HepG2 (cell line): Measurements from ENCODE around the gene JMJD8. TPM values are rescaled to one million over a fixed set of nuclear protein-coding genes. Genes with fewer than 3 reads are reported as not detected.

Experiments
- ATAC-seq: fragments of 200-7000 bp; cut with Tn5 transposase; 3 replicates; pipeline ENCODE4 v1.9.1; 2020; ENCODE audit warnings: mild to moderate bottlenecking, moderate library complexity
- BruUV-seq: library from RNA; stranded (reverse); fragments of 400-500 nt; replicated peaks from 2 replicates; lab custom pipeline; 2021; lab: Mats Ljungman, UMichigan
- CTCF ChIA-PET: fragments of 300-600 bp; formaldehyde crosslinking; extraction: SDS; loops from one replicate; lab custom pipeline; 2021; ENCODE audit warnings: low total read pairs, inconsistent platforms, low intra/inter-chr PET ratio; lab: Yijun Ruan, JAX
- POLR2A ChIA-PET: fragments of 350-600 bp; sonication (Branson Sonifier 250); formaldehyde crosslinking; loops from one replicate; lab custom pipeline; 2020; ENCODE audit warnings: antibody characterized with exemption, inconsistent platforms; lab: Yijun Ruan, JAX
- DNase-seq: peaks from one replicate; pipeline ENCODE4 v3.0.0-alpha.2; 2015; ENCODE audit warnings: low spot score
- FAIRE-seq: peaks from 3 replicates; lab custom pipeline; 2011; peaks lifted over from hg19 to GRCh38; lab: Jason Lieb, UNC
- H2AFZ ChIP-seq: one replicate; pipeline ENCODE4 v1.6.1; 2011; ENCODE audit warnings: low read length, inconsistent platforms
- H3K27ac ChIP-seq: fragments of 300-600 bp; 3 replicates; pipeline ENCODE4 v1.8.0; 2011; ENCODE audit warnings: mixed run types, mild to moderate bottlenecking, mixed read lengths, low read length, inconsistent platforms; ENCODE audit not compliant: insufficient read depth; ENCODE audit errors: extremely low read length
- H3K27me3 ChIP-seq, 2 experiments: fragments of 200-600 bp in 1 of 2; 2 replicates in 1 of 2; 3 replicates in 1 of 2; pipeline versions ENCODE4 v1.6.0 to v1.8.0; 2011; ENCODE audit warnings: low read length in 2 of 2, mild to moderate bottlenecking in 2 of 2, moderate library complexity in 2 of 2, inconsistent platforms in 1 of 2; ENCODE audit not compliant: insufficient read depth in 2 of 2, control insufficient read depth in 1 of 2
- H3K36me3 ChIP-seq, 2 experiments: fragments of 200-600 bp in 1 of 2; replicated peaks in 1 of 2; 2 replicates in 1 of 2; 3 replicates in 1 of 2; pipeline versions ENCODE4 v1.5.1 to v1.8.0; 2011; ENCODE audit warnings: low read length in 2 of 2, inconsistent platforms in 1 of 2; ENCODE audit not compliant: insufficient read depth in 2 of 2, control insufficient read depth in 1 of 2
- H3K4me1 ChIP-seq: 2 replicates; pipeline ENCODE4 v1.5.1; 2012; ENCODE audit warnings: low read length, inconsistent platforms; ENCODE audit not compliant: insufficient read depth
- H3K4me2 ChIP-seq: 2 replicates; pipeline ENCODE4 v1.6.0; 2011; ENCODE audit warnings: low read depth, low read length, inconsistent platforms
- H3K4me3 ChIP-seq, 3 experiments: fragments of 200-600 bp in 1 of 3; sonication (generic), shearing (Covaris generic) in 1 of 3; replicated peaks in 1 of 3; 2 replicates each; pipeline ENCODE4 v1.5.1; 2011 to 2016; ENCODE audit warnings: low read length in 3 of 3, inconsistent platforms in 2 of 3, low read depth in 2 of 3, mild to moderate bottlenecking in 2 of 3, control low read depth in 1 of 3, mixed read lengths in 1 of 3; ENCODE audit not compliant: insufficient read depth in 1 of 3
- H3K79me2 ChIP-seq: one replicate; pipeline ENCODE4 v1.6.1; 2011; ENCODE audit warnings: low read length, inconsistent platforms; ENCODE audit not compliant: insufficient read depth
- H3K9ac ChIP-seq: 2 replicates; pipeline ENCODE4 v1.6.0; 2011; ENCODE audit warnings: mild to moderate bottlenecking, low read depth, low read length, inconsistent platforms; ENCODE audit not compliant: insufficient read depth
- H3K9me3 ChIP-seq: 2 replicates; pipeline ENCODE4 v1.5.1; 2012; ENCODE audit warnings: mild to moderate bottlenecking, low read length
- H4K20me1 ChIP-seq: 2 replicates; pipeline ENCODE4 v1.6.0; 2011; ENCODE audit warnings: inconsistent platforms, mild to moderate bottlenecking, low read length, moderate library complexity; ENCODE audit not compliant: insufficient read depth
- AFF4 ChIP-seq: sonication (generic); formaldehyde crosslinking; IDR thresholded peaks from 2 replicates; pipeline ENCODE4 v1.4.0; 2020; ENCODE audit warnings: missing genetic modification reagents
- CREM ChIP-seq, 2 experiments: sonication (generic) in 1 of 2; formaldehyde crosslinking in 1 of 2; IDR thresholded peaks; 2 replicates each; pipeline versions ENCODE4 v1.4.0 to v1.6.1; 2016 to 2020; ENCODE audit warnings: antibody characterized with exemption in 1 of 2, mild to moderate bottlenecking in 1 of 2, missing genetic modification reagents in 1 of 2
- HOXD1 ChIP-seq: sonication (generic); formaldehyde crosslinking; IDR thresholded peaks from 2 replicates; pipeline ENCODE4 v1.5.0; 2020; ENCODE audit warnings: missing genetic modification reagents
- KLF6 ChIP-seq: IDR thresholded peaks from 2 replicates; pipeline ENCODE4 v1.8.0; 2016; ENCODE audit warnings: missing biosample characterization, missing genetic modification reagents
- PHF20 ChIP-seq: sonication (generic); formaldehyde crosslinking; IDR thresholded peaks from 2 replicates; pipeline ENCODE4 v1.5.0; 2020; ENCODE audit warnings: mild to moderate bottlenecking, missing genetic modification reagents
- XRCC5 ChIP-seq: fragments of 200-400 bp; formaldehyde crosslinking; optimal IDR thresholded peaks from 2 replicates; pipeline ENCODE3; 2017; ENCODE audit warnings: mild to moderate bottlenecking, low read length
- ZNF354B ChIP-seq: sonication (generic); formaldehyde crosslinking; IDR thresholded peaks from 2 replicates; pipeline ENCODE4 v1.8.0; 2022; ENCODE audit warnings: mild to moderate bottlenecking, missing genetic modification reagents
- ZNF430 ChIP-seq: sonication (generic); formaldehyde crosslinking; IDR thresholded peaks from 2 replicates; pipeline ENCODE4 v1.9.0; 2021; ENCODE audit warnings: mild to moderate bottlenecking, missing genetic modification reagents
- ZNF432 ChIP-seq: sonication (generic); formaldehyde crosslinking; IDR thresholded peaks from 2 replicates; pipeline ENCODE4 v1.5.0; 2020; ENCODE audit warnings: missing genetic modification reagents, mild to moderate bottlenecking, borderline replicate concordance
- ZNF577 ChIP-seq: sonication (generic); formaldehyde crosslinking; IDR thresholded peaks from 2 replicates; pipeline ENCODE4 v1.4.0; 2020; ENCODE audit warnings: mild to moderate bottlenecking, low read depth, missing genetic modification reagents, borderline replicate concordance
- ZSCAN21 ChIP-seq: sonication (generic); formaldehyde crosslinking; IDR thresholded peaks from 2 replicates; pipeline ENCODE4 v1.8.0; 2022; ENCODE audit warnings: mild to moderate bottlenecking, missing genetic modification reagents, moderate library complexity, borderline replicate concordance
- WGBS: methylation state at CpG from one replicate; pipeline ENCODE4 v1.1.6; 2017; ENCODE audit warnings: low lambda C conversion rate; 5-methylcytosine and 5-hydroxymethylcytosine counted together
- in situ Hi-C: cut with HindIII; loops from 2 replicates; pipeline ENCODE4 v1.10.0; 2017; ENCODE audit warnings: low pct_unique_long_range_greater_than_20kb; ENCODE audit not compliant: extremely low pct_ligation_motif_present
- intact Hi-C: fragments of 100-400 bp; cut with micrococcal nuclease; formaldehyde crosslinking; loops from one replicate; pipeline ENCODE4 v1.10.0; 2022; ENCODE audit not compliant: unreplicated experiment
- polyA plus RNA-seq, 8 experiments: library from polyadenylated mRNA; depleted of rRNA in 3 of 8; stranded (reverse) in 7 of 8; unstranded in 1 of 8; fragments of >200 nt; fragmentation: Illumina TruSeq in 4 of 8; extraction: Trizol in 4 of 8; gene quantifications; 2 replicates each; pipeline versions ENCODE4 v1.2.1 to v1.2.3, GENCODE V29; 2011 to 2016; ENCODE audit warnings: low read depth in 4 of 8, missing spikeins in 1 of 8, mixed read lengths in 1 of 8; ENCODE audit not compliant: insufficient read depth in 1 of 8
- total RNA-seq, 5 experiments: library from RNA; depleted of rRNA; stranded (reverse); fragments of >200 nt; fragmentation: Illumina TruSeq; extraction: Trizol; gene quantifications; 2 replicates each; pipeline ENCODE4 v1.2.3, GENCODE V29; 2016; ENCODE audit warnings: low read depth in 1 of 5
- TF ChIP-seq, protein P1 (sequence below): IDR thresholded peaks from 2 replicates; pipeline ENCODE4 v1.6.1; 2016; ENCODE audit warnings: mild to moderate bottlenecking, missing biosample characterization, missing genetic modification reagents
- TF ChIP-seq, protein P2 (sequence below): sonication (generic); formaldehyde crosslinking; IDR thresholded peaks from 2 replicates; pipeline ENCODE4 v1.4.0; 2020; ENCODE audit warnings: mild to moderate bottlenecking, missing genetic modification reagents

The JMJD8 gene
- total and polyA plus RNA-seq, 2 of the 13 experiments (the other 11 are each of a cell fraction or from before 2014, with no cell fraction given), result 2.6 to 11.8 TPM

DNA sequence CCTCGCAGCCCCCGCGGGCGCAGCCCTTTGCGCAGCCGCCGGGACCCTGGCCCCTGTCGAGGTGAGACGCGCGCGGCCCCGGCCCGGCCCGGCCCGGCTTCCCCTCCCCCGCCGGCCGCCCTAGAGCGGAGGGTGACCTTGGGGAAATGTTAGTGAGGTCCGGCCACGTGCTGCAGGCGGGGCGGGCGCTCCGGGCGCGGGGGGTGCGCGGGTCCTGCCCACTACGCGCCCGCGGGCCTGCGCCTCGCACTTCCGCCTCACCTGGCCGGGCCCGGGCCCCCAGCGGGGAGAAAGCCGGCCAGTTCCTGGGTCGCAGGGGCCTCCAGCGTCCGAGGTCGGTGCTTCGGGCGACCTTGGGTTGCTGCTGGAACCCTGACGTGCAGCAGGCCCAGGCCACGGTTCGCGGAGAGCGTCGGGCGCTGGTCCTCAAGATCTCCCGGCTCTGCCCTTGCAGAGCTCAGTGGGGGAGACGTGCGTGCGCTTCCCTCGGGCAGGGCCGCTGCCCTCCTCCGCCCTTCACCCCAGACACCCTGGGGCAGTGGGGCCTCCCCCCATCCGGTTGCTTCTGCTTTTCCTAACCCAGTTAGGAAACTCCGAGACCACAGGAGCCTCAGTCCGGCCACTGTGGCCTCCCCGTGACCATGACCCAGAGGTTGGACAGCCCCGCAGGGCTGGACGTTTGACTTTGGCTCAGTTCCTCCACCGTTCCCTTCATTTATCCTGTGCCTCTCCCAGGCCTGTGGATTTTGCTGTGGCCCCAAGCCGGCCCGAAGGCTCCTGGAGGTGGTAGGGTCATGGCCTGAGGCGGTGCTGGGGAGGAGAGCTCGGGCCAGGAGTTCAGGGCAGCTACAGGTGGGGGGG, 41.7 kb downstream of the JMJD8 start (continued):
- peak; percentile 68 for TF ChIP-seq PHF20 (CRISPR knock-in tag)

GRCh38 chr16:641326-642188, 42.6 kb downstream of the JMJD8 start, which contains the start of gene MCRIP2:
Gene MCRIP2, plus strand, starts transcription at chr16:641828. Its CDS starts 164 bp downstream, at chr16:641992.
- H2AFZ ChIP-seq, result no peak within 1 kb of the TSS
- in situ Hi-C loops, result no loop called here
- H3K9me3 ChIP-seq, result no peaks in the 10 kb centered on the region
- no TSS peak for BruUV-seq
- DNase-seq (peak; percentile 76), FAIRE-seq (no peak), ATAC-seq (peak; percentile 55)
- POLR2A ChIA-PET, result interaction anchor here (0.6 to 1.0 kb wide), 3 partner anchors 34 to 54 kb away, joined by 3 read pairs; partner anchors contain the start of gene RHBDL1
- no peaks in the 10 kb centered on the region for H3K27me3 ChIP-seq
- H4K20me1 ChIP-seq, result peaks cover 4% of the 10 kb centered on the region; the same call in 1 of the 2 replicates
- H3K36me3 ChIP-seq, result no peaks in the 10 kb centered on the region
- intact Hi-C loops, result loop anchor here (10.0 kb wide), 1 partner anchor 57 kb away; no protein-coding TSS in a partner anchor
- peak within 1 kb of the TSS; percentile 59 to 89 (median 82) for H3K4me3 ChIP-seq
- H3K4me1 ChIP-seq, result peaks cover 63% of the 10 kb centered on the region
- CTCF ChIA-PET, result no interaction called here
- H3K4me2 ChIP-seq, result peak within 1 kb of the TSS; percentile 98
- peak within 1 kb of the TSS; percentile 94 for H3K27ac ChIP-seq
- H3K9ac ChIP-seq, result peak within 1 kb of the TSS; percentile 94
- WGBS, result no CpG with 5 or more reads among the region's 81 CpGs
- H3K79me2 ChIP-seq, result peaks cover 23% of the 10 kb centered on the region
- TF ChIP-seq, protein P1, sequence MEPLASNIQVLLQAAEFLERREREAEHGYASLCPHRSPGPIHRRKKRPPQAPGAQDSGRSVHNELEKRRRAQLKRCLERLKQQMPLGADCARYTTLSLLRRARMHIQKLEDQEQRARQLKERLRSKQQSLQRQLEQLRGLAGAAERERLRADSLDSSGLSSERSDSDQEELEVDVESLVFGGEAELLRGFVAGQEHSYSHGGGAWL (CRISPR knock-in tag), result no peak; the same call in 1 of the 2 replicates
- TF ChIP-seq HOXD1 (CRISPR knock-in tag) (peak; percentile 65; the same call in 1 of the 2 replicates), KLF6 (CRISPR knock-in tag) (0 out of 2 replicates have a peak, but pooled peaks have one; percentile 53), ZNF430 (CRISPR knock-in tag) (peak; percentile 40), ZNF354B (CRISPR knock-in tag) (no peak), ZNF432 (CRISPR knock-in tag) (no peak), CREM (IDR thresholded peaks at IDR 0.05) (no peak), CREM (CRISPR knock-in tag; IDR thresholded peaks at IDR 0.05) (no peak), ZNF577 (CRISPR knock-in tag) (no peak), XRCC5 (peak; percentile 67), AFF4 (no peak), ZSCAN21 (CRISPR knock-in tag) (peak; percentile 19; the same call in 1 of the 2 replicates)
- TF ChIP-seq, protein P2, sequence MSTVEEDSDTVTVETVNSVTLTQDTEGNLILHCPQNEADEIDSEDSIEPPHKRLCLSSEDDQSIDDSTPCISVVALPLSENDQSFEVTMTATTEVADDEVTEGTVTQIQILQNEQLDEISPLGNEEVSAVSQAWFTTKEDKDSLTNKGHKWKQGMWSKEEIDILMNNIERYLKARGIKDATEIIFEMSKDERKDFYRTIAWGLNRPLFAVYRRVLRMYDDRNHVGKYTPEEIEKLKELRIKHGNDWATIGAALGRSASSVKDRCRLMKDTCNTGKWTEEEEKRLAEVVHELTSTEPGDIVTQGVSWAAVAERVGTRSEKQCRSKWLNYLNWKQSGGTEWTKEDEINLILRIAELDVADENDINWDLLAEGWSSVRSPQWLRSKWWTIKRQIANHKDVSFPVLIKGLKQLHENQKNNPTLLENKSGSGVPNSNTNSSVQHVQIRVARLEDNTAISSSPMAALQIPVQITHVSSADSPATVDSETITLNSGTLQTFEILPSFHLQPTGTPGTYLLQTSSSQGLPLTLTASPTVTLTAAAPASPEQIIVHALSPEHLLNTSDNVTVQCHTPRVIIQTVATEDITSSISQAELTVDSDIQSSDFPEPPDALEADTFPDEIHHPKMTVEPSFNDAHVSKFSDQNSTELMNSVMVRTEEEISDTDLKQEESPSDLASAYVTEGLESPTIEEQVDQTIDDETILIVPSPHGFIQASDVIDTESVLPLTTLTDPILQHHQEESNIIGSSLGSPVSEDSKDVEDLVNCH (CRISPR knock-in tag), result no peak
